HG03196 (cell line): ENCODE data around the gene EMX2.
A peak's percentile ranks its signal among the peaks of the same experiment; 100 is the strongest.
"Not testable (repeated sequence)": the region's sequence is repeated elsewhere in the genome, so short reads cannot be mapped to it uniquely, and the experiment has no call there.

Experiments used
- ATAC-seq: cut with Tn5 transposase; IDR thresholded peaks from one replicate; pipeline ENCODE4 v1.9.1; 2021; ENCODE audit not compliant: unreplicated experiment

The EMX2 gene

DNA sequence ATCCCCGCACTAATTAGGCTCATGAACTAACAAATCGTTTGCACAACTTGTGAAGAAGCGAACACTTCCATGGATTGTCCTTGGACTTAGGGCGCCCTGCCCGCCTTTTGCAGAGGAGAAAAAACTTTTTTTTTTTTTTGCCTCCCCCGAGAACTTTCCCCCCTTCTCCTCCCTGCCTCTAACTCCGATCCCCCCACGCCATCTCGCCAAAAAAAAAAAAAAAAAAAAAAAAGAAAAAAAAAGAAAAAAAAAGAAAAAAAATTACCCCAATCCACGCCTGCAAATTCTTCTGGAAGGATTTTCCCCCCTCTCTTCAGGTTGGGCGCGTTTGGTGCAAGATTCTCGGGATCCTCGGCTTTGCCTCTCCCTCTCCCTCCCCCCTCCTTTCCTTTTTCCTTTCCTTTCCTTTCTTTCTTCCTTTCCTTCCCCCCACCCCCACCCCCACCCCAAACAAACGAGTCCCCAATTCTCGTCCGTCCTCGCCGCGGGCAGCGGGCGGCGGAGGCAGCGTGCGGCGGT is at the start of gene EMX2:
TSS of gene EMX2 (plus strand) at position 41 of the 519 bp plus-strand sequence. CDS start 522 bp downstream, outside the sequence.
- ATAC-seq: no peak

DNA sequence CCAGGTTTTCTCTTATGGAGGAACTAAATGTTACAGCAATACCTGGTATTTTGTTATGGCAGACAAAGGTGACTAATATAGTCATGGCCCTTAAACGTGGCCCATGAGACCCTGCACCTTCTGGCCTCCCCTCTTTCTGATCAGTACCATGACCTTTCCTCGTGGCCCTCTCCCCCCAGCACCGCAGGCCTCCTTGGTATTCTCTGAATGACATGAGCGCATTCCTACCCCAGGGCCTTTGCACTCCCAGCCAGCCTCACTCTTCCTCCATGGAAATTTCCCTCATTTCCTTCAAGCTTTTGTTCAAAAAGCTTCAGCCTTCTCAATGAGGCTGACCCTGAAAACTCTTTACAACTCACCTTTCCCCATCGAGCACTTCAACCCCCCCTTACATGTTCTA is 46.5 kb upstream of the EMX2 start:
- ATAC-seq: no peak

DNA sequence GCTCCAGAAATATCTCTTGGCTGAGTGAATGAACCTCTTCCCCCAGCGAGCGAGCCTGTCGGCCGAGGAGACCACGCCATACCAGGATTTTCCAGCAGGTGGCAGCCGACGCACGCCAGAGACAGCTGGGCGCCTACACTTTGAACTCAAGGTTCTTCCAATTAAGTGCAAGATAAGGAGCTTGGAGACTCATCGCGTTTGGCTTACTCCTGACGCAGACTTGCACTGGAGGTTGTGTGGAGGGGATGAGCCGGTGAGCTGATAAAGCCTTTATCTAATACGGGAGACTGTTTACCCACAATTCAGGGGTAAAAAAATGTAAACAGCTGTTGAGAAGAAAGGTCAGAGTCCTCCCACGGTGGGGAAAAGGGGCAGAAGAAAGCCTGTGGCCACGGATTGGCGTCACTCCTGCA is 45.9 kb upstream of the EMX2 start:
- no peak for ATAC-seq

DNA sequence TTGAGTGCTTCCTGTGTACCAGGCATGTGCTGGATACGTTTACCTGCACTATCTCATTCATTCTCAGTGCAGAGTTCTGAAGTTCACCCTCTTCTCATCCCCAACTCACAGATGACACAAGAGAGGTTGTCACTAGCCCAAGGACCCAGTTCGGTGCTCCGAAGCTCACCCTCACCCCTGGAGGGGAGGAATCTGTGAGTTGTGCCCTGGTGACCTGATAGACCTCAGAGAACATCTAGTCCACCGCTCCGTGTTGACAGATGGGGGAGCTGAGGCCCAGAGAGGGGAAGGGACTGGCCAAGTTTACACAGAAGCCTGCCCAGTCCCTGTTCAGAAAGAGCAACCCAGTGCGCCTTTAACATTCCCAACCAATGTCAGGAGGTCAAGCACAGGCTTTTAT is 44.8 kb upstream of the EMX2 start:
- ATAC-seq: no peak

DNA sequence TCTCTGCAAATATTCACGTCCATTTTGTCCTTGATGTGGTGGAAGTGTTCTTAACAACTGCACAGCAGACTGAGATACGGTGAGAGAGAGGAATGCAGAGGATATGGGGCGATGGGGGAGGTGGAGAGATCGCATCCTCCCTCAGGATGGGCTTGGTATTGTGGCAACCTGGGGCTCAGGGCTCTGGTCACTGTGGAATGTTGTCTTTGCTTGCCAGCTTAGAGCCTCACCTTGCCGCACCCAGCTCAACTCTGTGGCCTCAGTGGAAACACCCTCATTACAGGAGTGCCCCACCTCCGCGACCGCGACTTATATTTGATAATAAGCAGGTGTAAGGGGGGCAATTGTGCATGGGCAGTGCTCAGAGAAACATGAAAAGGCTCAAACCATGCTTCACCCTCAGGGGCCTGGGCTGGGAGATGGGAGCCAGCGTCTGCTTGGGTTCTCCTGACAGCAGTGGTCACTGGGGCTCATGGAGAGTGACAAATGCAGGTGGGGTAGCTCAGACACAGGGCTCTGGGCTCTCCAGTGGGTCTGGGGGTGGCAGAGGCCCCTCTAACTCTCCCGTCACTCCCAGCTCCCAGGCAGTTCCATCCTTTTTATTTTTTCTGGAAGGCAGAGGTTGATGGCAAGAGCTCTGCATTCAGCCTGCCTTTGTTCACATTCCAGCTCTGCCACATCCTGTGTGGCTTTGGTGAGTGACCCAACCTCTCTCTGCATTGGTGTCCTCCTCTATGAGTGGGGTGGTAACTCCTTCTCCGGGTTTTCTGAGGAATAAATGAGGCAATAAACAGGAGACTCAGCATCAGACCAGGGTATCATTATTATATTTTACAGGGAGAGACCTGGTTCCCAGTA is 43.1 kb upstream of the EMX2 start:
- no peak for ATAC-seq

DNA sequence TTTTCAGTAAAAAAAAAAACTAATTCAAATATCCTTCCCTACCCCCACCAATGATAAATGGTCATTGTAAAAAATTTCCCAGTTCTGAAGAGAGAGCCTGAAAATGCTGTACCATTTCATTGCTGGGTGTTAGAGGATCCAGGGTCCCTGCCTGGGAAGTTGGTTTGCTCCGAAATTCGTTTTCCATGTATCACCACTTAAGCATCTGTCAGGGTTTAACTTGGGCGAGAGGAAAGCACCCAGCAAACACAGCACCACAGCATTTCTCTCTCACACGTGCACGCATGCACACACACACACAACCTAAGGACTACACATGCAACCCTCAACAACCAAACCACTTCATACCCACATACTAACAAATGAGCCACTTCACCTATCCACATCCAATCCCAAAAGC is 42.1 kb upstream of the EMX2 start:
- no peak for ATAC-seq

DNA sequence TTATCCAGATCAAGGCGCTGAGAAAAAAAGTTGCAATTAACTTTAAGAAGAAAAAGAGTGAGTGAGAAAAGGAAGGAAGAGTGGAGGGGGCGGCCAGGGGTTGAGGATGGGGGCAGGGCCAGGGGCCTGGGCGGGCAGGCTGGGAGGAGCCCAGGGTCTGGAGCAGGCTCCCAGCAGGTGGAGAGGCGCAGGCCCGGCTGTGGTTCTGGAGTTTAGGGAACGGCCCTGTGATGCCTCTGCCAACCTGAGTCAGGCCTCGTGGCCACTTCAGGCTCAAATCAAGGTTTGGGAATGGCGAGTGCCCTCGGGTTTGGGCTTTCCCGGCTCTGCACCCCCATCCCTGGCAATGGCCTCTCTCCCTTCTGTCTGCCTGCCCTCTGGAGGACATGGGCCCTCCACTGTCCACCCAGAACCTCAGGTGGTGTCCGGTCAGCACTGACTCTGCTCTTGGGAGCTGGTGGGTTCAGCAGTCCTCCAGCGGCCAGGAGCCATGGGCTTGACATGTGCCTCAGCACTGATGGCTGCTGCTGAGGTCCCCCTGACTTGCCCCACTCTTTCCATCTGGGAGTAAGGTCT is 41.0 kb upstream of the EMX2 start:
- no peak for ATAC-seq

DNA sequence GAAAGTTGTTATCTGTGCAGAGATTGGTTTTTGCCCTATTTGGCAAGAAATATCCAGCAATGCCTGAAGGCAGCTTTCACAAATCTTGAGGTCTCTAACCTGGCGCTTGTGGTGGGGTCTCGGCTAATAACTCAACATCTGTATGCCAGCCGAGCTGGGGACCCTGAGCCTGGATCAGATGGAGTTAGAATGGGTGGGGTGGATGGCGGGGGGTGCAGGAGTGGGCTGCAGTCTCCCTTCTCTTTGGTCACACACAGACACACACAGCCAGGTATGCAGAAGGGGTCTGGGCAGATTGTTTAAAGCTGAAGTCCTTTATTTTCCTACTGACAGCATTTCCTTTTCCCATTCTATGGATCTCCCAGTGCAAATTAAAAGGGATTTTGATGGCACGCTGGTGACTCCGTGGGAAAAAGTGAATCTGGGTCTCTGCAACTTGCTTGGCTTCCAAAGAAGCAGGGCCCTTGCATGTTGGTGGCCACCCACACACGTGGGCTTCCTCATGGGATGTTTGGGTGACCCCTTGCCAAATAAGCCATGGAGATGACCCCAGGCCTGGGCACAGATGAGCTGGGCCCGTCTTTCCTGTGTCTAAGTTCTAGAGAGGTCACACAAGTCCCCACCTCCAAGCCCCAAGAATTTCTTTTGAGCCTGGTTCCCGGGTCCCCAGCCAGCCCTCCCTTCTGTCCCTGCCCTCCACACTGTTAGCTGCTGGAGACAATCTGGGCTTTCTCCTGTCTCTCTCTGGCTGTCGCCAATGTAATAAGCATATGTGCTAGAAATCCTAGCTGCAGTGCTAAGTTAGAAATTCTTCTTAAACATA is 39.9 kb upstream of the EMX2 start:
- no peak for ATAC-seq

DNA sequence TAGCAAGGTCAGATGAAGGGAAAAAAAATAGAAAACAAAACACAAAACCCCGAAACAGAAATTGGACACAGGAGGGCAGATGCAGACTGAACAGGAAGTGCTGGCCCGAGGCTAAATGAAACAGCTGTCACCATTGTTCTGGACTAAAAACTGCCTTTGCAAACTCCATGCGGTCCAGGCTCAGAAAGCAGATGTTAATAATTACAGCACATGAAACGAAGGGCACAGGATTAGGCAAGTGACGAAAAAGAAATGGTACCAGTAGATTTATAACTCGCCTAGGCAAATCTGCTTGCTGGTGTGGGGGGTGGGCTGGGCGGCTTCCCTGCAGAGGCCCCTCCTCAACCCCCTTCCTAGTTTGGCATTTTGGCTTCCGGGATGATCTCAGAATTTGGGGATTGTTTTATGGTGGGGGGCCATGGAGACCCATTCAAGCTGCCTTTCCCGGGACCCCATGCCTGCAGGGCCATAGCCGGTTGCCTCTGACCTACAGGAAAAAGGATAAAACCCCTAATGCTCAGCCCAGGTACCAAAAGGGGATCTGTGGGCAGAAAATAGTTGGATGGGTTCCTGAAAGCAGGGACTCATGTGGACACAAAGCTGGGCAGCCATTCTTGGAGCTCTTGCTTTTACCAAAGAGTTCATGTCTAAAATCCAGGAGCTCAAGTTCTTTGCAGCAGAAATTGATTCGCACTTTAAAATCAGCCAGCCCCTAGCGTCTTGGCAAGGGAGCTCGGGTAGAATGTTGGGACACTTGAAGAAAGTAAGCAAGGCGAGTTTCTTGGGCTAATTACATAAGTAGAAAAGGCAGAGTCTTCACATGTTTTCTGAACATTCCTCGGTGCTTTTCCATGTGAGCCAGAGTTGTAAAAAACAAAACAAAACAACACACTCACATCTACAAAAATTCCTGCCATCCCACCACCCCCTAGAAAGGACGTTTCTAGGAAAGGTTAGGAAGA is 39.0 kb upstream of the EMX2 start:
- ATAC-seq: peak; percentile 89

DNA sequence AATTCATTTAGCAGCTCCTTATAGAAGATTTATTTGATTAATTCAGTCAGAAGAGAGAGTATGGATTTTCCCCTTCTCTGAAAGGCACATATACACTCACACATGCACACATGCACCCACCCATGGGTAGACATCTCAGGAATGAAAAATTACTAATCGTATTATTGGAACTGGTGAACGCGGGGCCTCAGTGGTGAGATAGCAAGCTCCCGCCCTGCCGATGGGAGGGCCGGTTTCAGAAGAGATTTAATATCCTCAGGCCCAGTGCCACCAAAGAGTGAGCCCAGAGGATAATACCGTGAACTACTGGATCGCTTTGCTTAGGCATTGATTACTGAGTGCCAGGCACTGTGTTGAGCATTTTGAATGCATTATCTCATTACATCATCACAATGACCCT is 38.0 kb upstream of the EMX2 start:
- no peak for ATAC-seq

DNA sequence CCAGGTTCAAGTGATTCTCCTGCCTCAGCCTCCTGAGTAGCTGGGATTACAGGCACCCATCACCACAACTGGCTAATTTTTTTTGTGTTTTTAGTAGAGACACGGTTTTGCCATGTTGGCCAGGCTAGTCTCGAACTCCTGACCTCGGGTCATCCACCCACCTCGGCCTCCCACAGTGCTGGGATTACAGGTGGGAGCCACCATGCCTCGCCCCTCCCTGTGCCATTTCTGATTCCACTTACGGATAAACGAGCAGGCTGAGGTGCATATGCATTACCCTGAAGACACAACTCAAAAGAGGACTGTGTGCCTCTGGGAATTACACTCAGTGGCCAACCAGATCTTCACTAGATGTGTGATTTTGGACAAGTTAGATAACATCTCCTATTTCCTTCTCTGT is 35.5 kb upstream of the EMX2 start:
- not testable (repeated sequence) for ATAC-seq

DNA sequence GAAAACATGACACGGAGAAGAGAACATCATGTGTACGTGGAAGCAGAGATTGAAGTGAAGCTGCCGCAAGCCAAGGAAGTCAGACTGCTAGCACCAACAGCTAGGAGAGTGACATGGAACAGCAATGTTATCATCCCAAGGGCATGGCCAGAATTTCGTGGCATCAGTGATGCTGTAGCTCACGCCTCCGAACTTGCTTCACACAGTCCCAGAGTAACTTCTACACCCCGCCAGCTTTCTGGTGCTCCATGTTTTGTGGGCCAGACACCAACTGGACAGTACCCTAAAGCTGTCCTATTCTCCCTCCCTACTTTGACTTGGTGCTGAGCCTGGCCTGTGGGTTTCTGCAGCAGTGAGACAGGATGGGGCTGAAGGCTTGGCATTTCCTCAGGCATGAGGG is 33.0 kb upstream of the EMX2 start:
- no peak for ATAC-seq

DNA sequence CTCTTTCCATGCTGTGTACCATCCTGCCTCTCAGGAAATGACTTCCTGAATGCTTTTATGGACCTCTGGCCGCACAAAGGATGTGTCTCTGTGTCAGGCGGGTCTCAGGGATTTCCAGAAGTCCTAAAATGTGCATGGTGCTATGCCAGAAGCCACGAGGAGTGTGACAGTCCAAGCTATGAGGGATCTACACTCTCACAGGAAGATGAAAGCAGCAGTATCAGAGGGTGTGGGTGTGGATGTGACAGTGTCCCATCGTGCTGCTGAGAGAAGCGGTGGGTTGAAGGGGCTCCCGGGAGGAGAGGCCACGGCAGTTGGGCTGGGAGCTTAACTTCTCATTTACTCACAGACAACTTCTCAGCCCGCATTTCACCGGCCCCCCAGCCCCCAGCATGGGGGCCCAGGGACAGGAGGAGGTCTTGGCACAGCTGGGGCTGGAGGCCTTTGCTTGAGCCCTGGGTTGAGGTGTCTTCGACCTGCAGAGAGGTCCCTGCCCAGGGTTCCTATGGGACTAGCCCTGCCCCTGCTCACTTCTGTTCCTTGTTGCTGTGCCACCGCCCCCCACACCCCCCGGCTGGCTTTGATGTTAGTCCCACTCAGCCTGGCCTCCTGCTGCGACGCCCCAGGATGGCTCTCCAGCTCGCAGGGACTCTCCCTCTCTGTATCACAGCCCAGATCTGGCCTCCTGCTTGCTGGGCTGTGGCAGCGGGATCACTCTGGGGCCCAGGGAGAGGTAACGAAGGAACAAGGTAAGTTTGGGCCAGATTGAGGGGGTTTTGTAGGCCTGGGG is 30.8 kb upstream of the EMX2 start:
- ATAC-seq: no peak

DNA sequence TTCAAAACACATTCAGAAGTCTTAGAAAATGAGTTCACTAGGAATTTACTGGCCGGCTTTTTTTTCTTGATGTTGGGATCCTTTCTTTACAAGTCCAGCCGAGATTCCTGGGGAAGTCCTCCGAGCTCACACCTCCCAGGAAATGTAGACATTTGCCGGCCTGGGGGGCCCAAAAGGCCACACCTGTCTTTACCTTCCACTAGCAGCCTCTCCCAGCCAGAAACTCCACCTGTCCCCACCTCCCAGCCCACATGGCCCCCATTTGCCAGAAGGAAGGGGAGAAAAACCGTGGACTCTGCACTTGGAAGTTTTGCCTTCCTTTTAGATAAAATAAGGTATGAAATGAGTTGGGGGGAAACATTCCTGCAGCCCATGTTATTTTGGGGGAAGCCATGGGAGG is 27.6 kb upstream of the EMX2 start:
- ATAC-seq: no peak

DNA sequence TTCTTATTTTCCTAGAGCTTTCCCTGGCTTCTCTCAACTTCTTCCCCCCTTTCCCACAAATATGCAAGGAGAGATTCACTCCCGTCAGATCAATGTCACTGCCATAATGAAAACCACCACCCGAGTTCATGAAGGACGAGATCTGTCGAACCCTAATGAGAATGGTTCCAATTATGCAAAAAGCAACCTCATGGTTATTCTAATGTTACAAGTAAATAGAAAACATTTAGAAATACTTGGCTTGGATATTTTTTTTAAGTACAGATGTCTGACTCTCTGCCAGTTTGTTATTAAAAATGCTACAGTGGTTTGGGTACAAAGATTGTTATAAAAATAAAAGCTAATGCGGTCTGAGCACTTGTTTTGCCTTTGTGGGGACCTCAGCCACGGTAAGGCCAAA is 25.9 kb upstream of the EMX2 start:
- no peak for ATAC-seq

DNA sequence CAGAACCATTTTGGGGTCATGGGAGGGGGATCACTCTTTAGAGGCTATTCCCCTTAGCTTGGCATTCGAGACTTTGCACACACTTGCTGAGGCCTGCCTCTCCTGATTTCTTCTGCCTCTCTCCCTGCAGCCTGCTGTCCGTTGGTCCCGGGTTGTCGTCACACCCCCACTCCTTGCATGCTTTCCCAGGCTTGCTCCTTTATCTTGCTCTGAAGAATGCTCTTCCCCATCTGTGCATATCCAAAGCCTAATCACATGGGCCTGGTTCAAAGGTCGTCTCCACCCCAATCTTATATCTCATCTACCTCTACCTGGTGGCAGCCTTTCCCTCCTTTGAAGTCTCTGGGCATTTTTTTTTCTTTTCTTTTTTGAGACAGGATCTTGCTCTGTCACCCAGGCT is 24.3 kb upstream of the EMX2 start:
- ATAC-seq: no peak

DNA sequence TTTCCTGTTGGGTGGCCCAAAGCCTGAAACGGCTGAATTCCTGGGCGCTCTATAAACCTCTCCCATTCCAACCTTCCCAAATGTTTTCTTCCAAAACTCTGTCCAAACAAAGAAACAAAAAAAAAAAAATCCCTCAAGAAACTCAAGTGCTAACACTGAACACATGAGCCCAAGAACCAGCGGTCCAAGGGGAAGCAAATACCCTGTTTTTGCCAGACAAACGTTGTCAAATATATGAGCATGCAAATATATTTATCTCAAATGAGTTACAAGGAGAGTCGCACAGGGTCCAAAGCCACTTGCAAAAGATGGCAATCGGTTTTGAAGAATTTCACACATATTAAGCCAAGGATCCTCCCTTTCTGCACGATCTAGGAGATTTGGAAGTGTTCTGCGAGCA is 23.3 kb upstream of the EMX2 start:
- no peak for ATAC-seq

DNA sequence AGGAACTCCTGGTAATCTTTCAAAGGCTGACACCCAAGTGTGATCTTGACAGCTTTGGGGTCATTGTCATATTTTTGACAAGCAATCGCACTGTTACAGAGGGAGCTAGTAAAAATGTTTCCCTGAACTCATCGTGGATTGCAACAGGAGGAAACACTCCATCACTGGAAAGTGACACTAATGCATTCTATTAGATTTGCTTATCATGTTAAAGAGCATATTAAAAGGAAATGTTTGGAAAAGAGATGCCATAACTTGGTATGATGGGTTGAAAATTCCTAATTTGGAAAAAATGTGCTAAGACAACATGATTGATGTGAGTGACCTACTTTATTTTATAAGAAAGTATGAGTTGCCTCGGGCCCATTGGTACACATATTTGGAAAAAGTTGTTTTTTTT is 22.7 kb upstream of the EMX2 start:
- ATAC-seq: no peak

DNA sequence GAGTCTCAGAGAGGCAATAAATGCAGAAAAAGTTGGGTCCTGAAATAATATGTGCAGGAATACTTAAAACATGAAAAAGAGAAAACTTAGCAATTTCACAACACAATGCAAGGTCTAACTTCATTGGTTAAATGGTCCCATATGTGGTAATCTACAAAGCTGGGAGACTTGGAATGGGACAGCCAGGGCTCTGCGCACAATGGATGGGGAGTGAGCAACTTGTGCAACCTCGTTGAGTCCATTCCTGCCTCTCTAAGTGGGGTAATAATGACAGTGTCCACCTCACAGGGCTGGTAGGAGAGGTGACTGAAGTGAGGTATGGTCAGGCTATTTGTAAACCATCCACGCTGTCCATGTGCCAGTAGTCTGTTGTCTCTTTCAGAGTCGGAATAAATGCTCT is 11.8 kb upstream of the EMX2 start:
- ATAC-seq: no peak
